Lung (tissue), 12 donors: ENCODE measurements around the gene PCGF2. TPM values are rescaled to one million over a fixed set of nuclear protein-coding genes. Genes with fewer than 3 reads are reported as not detected.
A peak's percentile ranks its signal among the peaks of the same experiment; 100 is the strongest.

Experiments
- ATAC-seq: fragments of 200-7000 bp; cut with Tn5 transposase; one replicate; pipeline ENCODE4 v1.9.1; 2020; ENCODE audit warnings: moderate number of reproducible peaks; ENCODE audit not compliant: insufficient read depth, low FRiP score
- DNase-seq, 3 donors: peaks; one replicate each; pipeline ENCODE4 v3.0.0-alpha.2; 2013 to 2017
- H3K27ac ChIP-seq, 2 donors: one replicate each; pipeline ENCODE4 v1.5.1; 2013; ENCODE audit warnings: mild to moderate bottlenecking in 2 of 2, moderate library complexity in 2 of 2, control low read depth in 1 of 2, inconsistent platforms in 1 of 2, low read depth in 1 of 2, low read length in 1 of 2
- H3K27me3 ChIP-seq, 3 donors: one replicate each; pipeline ENCODE4 v1.5.1; 2013; ENCODE audit warnings: low read length in 2 of 3; ENCODE audit not compliant: control insufficient read depth in 3 of 3, insufficient read depth in 3 of 3
- H3K36me3 ChIP-seq, 4 donors: one replicate each; pipeline ENCODE4 v1.5.1; 2013; ENCODE audit warnings: low read length in 4 of 4, mild to moderate bottlenecking in 1 of 4, moderate library complexity in 1 of 4; ENCODE audit not compliant: control insufficient read depth in 4 of 4, insufficient read depth in 4 of 4
- H3K4me1 ChIP-seq, 5 donors: one replicate each; pipeline ENCODE4 v1.5.1; 2013; ENCODE audit warnings: low read length in 5 of 5, mild to moderate bottlenecking in 2 of 5, moderate library complexity in 1 of 5; ENCODE audit not compliant: control insufficient read depth in 5 of 5, insufficient read depth in 5 of 5
- H3K4me3 ChIP-seq: one replicate; pipeline ENCODE4 v1.5.1; 2013; ENCODE audit warnings: mild to moderate bottlenecking, control low read depth, moderate library complexity
- H3K9ac ChIP-seq, 2 donors: one replicate each; pipeline ENCODE4 v1.5.1; 2013; ENCODE audit warnings: low read length in 2 of 2, control low read depth in 1 of 2; ENCODE audit not compliant: insufficient read depth in 1 of 2
- H3K9me3 ChIP-seq, 4 donors: one replicate each; pipeline ENCODE4 v1.5.1; 2013; ENCODE audit warnings: low read length in 3 of 4, mild to moderate bottlenecking in 1 of 4, moderate library complexity in 1 of 4; ENCODE audit not compliant: control insufficient read depth in 4 of 4, insufficient read depth in 3 of 4
- CTCF ChIP-seq: IDR thresholded peaks from 2 replicates; pipeline ENCODE4 v1.5.1; 2012; ENCODE audit warnings: mild to moderate bottlenecking; ENCODE audit errors: control extremely low read depth, extremely low read depth
- WGBS, 2 donors: extraction: QIAGEN DNeasy Blood & Tissue Kit; methylation state at CpG; one replicate each; pipeline ENCODE4 v1.1.7; 2013; 5-methylcytosine and 5-hydroxymethylcytosine counted together
- polyA plus RNA-seq, 2 donors: library from polyadenylated mRNA; stranded (reverse); fragments of 200-250 nt; gene quantifications; one replicate each; pipeline ENCODE4 v1.2.1, GENCODE V29; 2013
- total RNA-seq, 2 donors: library from RNA; depleted of rRNA in 1 of 2; stranded (reverse); fragments of >200 nt in 1 of 2; gene quantifications; one replicate each; pipeline ENCODE4 v1.2.1, GENCODE V29; 2014 to 2021
- donor health status: control.
- donor health status: control.
- donor health status: Bipolar disorder and iron deficiency.
- donor health status: healthy.
- donor health status: DM: yes; HTN: yes; CAD: no.

PCGF2 gene
- total and polyA plus RNA-seq, 4 donors = 17.1 to 61.4 (median 36.2) TPM

DNA sequence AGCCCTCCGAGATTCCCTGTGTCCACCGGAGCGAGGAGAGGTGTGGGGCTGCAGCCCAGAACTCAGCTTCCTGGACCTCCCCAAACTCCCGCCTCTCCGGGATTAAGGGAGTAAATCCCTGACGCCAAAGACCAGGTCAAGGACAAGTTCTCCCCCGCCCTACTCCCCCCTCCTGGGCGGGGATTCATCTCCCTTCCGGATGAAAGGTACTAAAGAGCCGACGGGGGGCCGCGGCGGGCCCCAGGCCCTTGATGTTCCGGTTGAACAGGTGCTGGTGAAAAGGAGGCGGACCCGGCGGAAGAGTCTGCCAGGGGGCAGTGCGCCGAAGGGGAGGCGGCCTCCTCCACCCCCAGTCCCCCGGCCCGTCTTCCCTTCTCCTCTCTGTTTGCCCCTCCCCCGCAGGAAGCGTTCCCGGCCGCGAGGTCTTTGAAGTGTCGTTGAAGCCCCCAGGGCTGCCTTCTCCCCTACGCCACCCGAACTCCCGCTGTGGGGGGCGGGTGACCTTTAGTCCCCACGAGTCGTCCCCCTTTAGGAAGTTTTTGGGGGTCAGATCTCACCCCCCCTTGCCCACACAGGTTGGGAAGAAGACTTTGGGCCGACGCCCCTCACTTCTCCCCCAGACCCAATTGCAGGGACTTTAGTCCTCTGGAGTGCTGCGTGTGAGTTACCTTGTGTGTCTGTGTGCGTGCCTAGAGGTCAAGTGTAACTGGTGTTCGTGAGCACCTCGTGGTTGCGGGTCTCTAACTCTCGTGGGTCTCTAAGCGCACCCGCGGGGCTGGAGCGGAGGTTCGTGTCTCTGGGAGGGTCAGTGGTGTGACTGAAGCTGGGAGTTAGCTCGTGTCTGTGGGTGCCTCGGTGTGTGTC is 44.2 kb downstream of the PCGF2 start:
- ATAC-seq = peak; percentile 38

DNA sequence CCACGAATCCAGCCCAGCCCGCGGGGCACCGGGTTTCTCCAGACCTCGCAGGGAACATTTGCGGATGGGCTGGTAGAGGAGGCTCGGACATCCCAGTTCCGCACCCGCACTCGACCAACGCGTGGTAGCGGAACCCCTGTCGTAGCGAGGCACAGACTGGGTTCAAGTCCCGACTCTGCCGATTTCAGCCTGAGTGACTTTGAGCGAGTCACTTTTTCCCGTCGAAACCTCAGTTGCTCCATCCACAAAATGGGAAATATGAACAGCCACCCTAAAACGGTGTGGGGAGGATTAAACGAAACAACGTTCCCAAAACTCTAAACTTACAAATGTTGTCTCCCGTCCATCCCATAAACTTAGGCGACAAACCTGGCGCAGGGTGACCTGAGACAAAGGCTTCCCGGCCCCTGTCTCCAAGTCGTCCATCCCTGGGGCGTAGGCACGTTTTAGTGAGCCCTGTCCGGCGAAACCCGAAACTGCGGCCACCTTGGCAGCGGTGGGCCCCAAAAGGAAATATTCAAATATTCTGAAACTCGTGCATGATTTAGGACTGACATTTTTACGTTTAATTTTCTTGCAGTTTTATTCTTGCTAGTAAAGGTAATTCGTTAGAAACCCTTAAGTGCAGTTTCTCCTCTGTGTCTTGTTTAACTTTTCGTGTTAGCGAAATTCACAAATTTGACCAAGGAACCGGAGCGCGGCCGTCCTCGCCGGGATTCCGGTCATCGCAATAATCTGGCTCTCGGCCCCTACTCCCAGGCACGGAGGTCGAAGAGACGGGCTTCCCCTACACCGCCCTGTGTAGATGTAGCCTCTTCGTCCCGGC is 45.0 kb downstream of the PCGF2 start:
- Histone ChIP-seq H3K4me3 (peak overlapping the region; percentile 70), H3K27ac (peak overlapping the region; percentile 95 to 97), H3K27me3 (no peaks in the 10 kb centered on the region), H3K36me3 (peaks cover 0 to 5% (median 0%) of the 10 kb centered on the region in 4 donors), H3K9me3 (peaks cover 0 to 2% (median 0%) of the 10 kb centered on the region in 4 donors), H3K9ac (peak overlapping the region in 1 of 2 donors; percentile 78), H3K4me1 (peaks cover 3 to 52% (median 15%) of the 10 kb centered on the region in 5 donors)
- ATAC-seq = no peak
- DNase-seq = peak in 1 of 3 donors; percentile 35
- 2% methylated on average over 55 of the region's 55 CpGs for WGBS, 2 donors
- TF ChIP-seq CTCF = no peak

More for the DNA sequence above, 44.2 kb downstream of the PCGF2 start:
- Histone ChIP-seq H3K4me1 (peaks cover 3 to 50% (median 15%) of the 10 kb centered on the region in 5 donors), H3K4me3 (peak overlapping the region; percentile 70), H3K9ac (peak overlapping the region; percentile 56 to 77), H3K9me3 (peaks cover 0 to 2% (median 0%) of the 10 kb centered on the region in 4 donors), H3K36me3 (peaks cover 0 to 10% (median 0%) of the 10 kb centered on the region in 4 donors), H3K27ac (peak overlapping the region; percentile 95 to 97), H3K27me3 (no peaks in the 10 kb centered on the region)
- peak; percentile 82 to 89 (median 89) for DNase-seq
- TF ChIP-seq CTCF = no peak
- WGBS, 2 donors = 0 to 1% methylated on average over 49 to 50 of the region's 50 CpGs

- Histone ChIP-seq H3K9me3 (peaks cover 0 to 2% (median 0%) of the 10 kb centered on the region in 4 donors), H3K27ac (peak overlapping the region; percentile 94 to 97), H3K27me3 (no peaks in the 10 kb centered on the region), H3K4me1 (peaks cover 3 to 48% (median 7%) of the 10 kb centered on the region in 5 donors), H3K4me3 (peak overlapping the region; percentile 65), H3K36me3 (no peaks in the 10 kb centered on the region), H3K9ac (peak overlapping the region; percentile 73 to 78)
- no peak for TF ChIP-seq CTCF
- 0% methylated on average over 56 to 81 of the region's 81 CpGs for WGBS, 2 donors
- DNase-seq (peak; percentile 89 to 94 (median 91)), ATAC-seq (peak; percentile 46)
These were observed 45.8 kb downstream of the PCGF2 start for GRCh38 chr17:38702166-38702915.
